Colonic mucosa (tissue), 4 donors: ENCODE results near the gene ROR2. TPM values are rescaled to one million over a fixed set of nuclear protein-coding genes. Genes with fewer than 3 reads are reported as not detected.
A peak's percentile ranks its signal among the peaks of the same experiment; 100 is the strongest.

Experiments
- DNase-seq: peaks from one replicate; pipeline ENCODE4 v3.0.0-alpha.2; 2020
- H3K27ac ChIP-seq: fragments of 200-600 bp; one replicate; pipeline ENCODE4 v1.8.0; 2021
- H3K27me3 ChIP-seq: fragments of 200-600 bp; one replicate; pipeline ENCODE4 v1.8.0; 2021
- H3K36me3 ChIP-seq: fragments of 200-600 bp; one replicate; pipeline ENCODE4 v1.8.0; 2021
- H3K4me1 ChIP-seq: fragments of 200-600 bp; one replicate; pipeline ENCODE4 v1.8.0; 2021; ENCODE audit warnings: mild to moderate bottlenecking
- H3K4me3 ChIP-seq: fragments of 200-600 bp; one replicate; pipeline ENCODE4 v1.8.0; 2021
- H3K9ac ChIP-seq, 2 donors: one replicate each; pipeline ENCODE4 v1.7.0; 2013; ENCODE audit warnings: control low read depth in 2 of 2, low read depth in 2 of 2, low read length in 2 of 2
- H3K9me3 ChIP-seq: fragments of 200-600 bp; one replicate; pipeline ENCODE4 v1.8.0; 2021
- CTCF ChIP-seq: fragments of 200-600 bp; IDR thresholded peaks from one replicate; pipeline ENCODE4 v1.8.0; 2022; ENCODE audit warnings: antibody characterized with exemption, mild to moderate bottlenecking
- intact Hi-C: fragments of 100-400 bp; cut with DNase I; formaldehyde crosslinking; loops from one replicate; pipeline ENCODE4 v1.14.1; 2022
- total RNA-seq, 2 donors: library from RNA; stranded (reverse); fragmentation: NEBNext Ultra II Directional in 1 of 2; extraction: Animal tissue kit (Norgen Biotek cat#: 25700) in 1 of 2; gene quantifications; one replicate each; pipeline ENCODE4 v1.2.1, GENCODE V29; 2021
- donor health status: healthy.
- donor health status: DM: no; HTN: no; CAD: no.
- donor health status: DM: no; HTN: no; CAD: no.

ROR2 gene
- total RNA-seq, 2 donors from 2014 or later: 1.7 to 9.1 TPM

DNA sequence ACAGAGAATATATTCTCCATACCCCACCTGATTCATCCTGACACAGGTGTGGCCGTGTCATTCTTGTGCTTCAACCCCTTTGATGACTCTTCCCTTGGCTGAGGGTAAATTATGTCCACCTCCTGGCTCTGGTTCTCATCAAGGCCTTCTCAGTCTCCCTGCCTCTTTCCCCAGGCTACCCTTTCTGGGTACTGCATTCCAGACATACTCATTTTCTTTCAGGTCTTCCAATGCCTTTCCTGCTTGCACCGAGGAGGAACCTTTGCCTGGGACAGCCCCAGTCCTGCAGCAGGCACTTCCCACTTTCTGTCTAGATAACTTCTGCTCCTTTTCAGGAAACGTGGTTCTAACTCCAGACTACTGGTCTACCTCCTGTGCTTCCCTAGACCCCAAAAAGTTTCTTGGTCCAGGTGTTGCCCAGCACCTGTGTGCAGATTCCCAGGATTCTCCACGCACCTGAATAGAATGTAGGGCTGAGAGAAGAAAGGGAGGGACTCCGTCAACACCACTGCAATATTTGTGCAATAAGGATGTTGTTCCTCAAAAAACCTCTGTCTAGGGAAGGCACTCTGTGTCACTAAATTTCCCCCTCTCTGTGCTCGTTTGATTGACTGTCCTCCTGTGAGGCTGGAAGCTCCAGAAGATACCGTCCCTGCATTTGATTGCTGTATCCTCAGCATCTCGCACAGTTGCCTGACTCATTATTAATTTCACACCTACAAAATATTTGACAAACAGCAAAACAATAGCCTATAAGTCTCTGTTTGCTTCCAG, 271.0 kb downstream of the ROR2 start:
- no peak for DNase-seq
- H3K9ac ChIP-seq: no peak overlapping the region
- H3K27ac ChIP-seq: no peak overlapping the region
- no peaks in the 10 kb centered on the region for H3K27me3 ChIP-seq
- no peak for TF ChIP-seq CTCF
- no peaks in the 10 kb centered on the region for H3K36me3 ChIP-seq
- no peak overlapping the region for H3K4me3 ChIP-seq
- no peaks in the 10 kb centered on the region for H3K4me1 ChIP-seq
- intact Hi-C loops: no loop called here
- no peaks in the 10 kb centered on the region for H3K9me3 ChIP-seq

DNA sequence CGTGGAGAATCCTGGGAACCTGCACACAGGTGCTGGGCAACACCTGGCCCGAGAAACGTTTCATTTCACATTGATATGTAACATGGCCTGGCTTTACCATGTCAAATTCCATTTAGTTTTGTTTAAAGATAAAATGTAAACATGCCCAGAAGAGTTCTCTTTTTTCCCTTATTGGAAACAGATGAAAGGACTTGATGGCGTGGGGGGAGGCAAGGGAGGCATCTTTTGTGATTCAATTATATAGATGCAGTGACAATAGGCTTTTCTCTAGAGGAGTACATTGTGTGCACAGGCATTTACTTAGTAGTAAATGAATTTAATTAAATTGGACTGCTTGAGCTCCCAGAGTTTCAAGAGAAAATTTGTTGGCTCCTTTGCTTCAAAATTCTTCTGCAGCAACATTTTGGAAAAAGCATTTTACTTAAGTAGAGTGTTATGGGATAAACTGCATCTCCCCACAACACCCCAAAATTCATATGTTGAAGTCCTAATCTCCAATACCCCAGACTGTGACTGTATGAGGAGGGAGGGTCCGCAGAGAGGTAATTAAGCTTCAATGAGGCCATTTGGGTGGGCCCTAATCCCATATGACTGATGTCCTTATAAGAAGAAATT, 272.1 kb downstream of the ROR2 start:
- DNase-seq: no peak
- intact Hi-C loops: no loop called here
- Histone ChIP-seq H3K9me3 (no peaks in the 10 kb centered on the region), H3K27ac (no peak overlapping the region), H3K4me3 (no peak overlapping the region), H3K9ac (no peak overlapping the region), H3K36me3 (no peaks in the 10 kb centered on the region), H3K27me3 (no peaks in the 10 kb centered on the region), H3K4me1 (no peaks in the 10 kb centered on the region)
- no peak for TF ChIP-seq CTCF

GRCh38 chr9:91677331-91677730, 272.7 kb downstream of the ROR2 start:
- H3K27ac ChIP-seq: no peak overlapping the region
- no peak overlapping the region for H3K9ac ChIP-seq
- H3K4me1 ChIP-seq: no peaks in the 10 kb centered on the region
- intact Hi-C loops: no loop called here
- H3K27me3 ChIP-seq: no peaks in the 10 kb centered on the region
- TF ChIP-seq CTCF: no peak
- no peaks in the 10 kb centered on the region for H3K36me3 ChIP-seq
- no peak overlapping the region for H3K4me3 ChIP-seq
- no peak for DNase-seq
- no peaks in the 10 kb centered on the region for H3K9me3 ChIP-seq

GRCh38 chr9:91676046-91676445, 274.0 kb downstream of the ROR2 start:
- Histone ChIP-seq H3K36me3 (no peaks in the 10 kb centered on the region), H3K4me1 (no peaks in the 10 kb centered on the region), H3K9ac (no peak overlapping the region), H3K4me3 (no peak overlapping the region), H3K27ac (no peak overlapping the region), H3K9me3 (no peaks in the 10 kb centered on the region), H3K27me3 (no peaks in the 10 kb centered on the region)
- peak; percentile 23 for DNase-seq
- intact Hi-C loops: no loop called here
- no peak for TF ChIP-seq CTCF

GRCh38 chr9:91664663-91665062, 285.4 kb downstream of the ROR2 start:
- Histone ChIP-seq H3K9ac (no peak overlapping the region), H3K4me1 (no peaks in the 10 kb centered on the region), H3K9me3 (no peaks in the 10 kb centered on the region), H3K36me3 (no peaks in the 10 kb centered on the region), H3K4me3 (no peak overlapping the region), H3K27ac (no peak overlapping the region), H3K27me3 (no peaks in the 10 kb centered on the region)
- intact Hi-C loops: no loop called here
- TF ChIP-seq CTCF: no peak
- DNase-seq: no peak
